GM21528 (cell line): ENCODE results near the gene SCIN.
"Not testable (repeated sequence)": the region's sequence is repeated elsewhere in the genome, so short reads cannot be mapped to it uniquely, and the experiment has no call there.

ENCODE experiments used
- ATAC-seq: cut with Tn5 transposase; IDR thresholded peaks from one replicate; pipeline ENCODE4 v1.9.1; 2021; ENCODE audit warnings: mild to moderate bottlenecking, moderate library complexity; ENCODE audit not compliant: unreplicated experiment, low FRiP score

Gene SCIN

GRCh38 chr7:12570534-12571461 lies at the start of gene SCIN:
TSS of gene SCIN (plus strand) at chr7:12570720. CDS start at chr7:12570787, 67 bp downstream.
- no peak for ATAC-seq

GRCh38 chr7:12524794-12525386 lies 45.6 kb upstream of the SCIN start:
- peak; percentile 67 for ATAC-seq

GRCh38 chr7:12526693-12527092 lies 43.8 kb upstream of the SCIN start:
- ATAC-seq: not testable (repeated sequence)

GRCh38 chr7:12527670-12528069 lies 42.9 kb upstream of the SCIN start:
- ATAC-seq: not testable (repeated sequence)

GRCh38 chr7:12529971-12530710 lies 40.4 kb upstream of the SCIN start:
- ATAC-seq: no peak

GRCh38 chr7:12531784-12532183 lies 38.7 kb upstream of the SCIN start:
- ATAC-seq: no peak

GRCh38 chr7:12534046-12534445 lies 36.5 kb upstream of the SCIN start:
- no peak for ATAC-seq

- ATAC-seq: no peak
Measured at GRCh38 chr7:12539681-12540080, 30.8 kb upstream of the SCIN start.

GRCh38 chr7:12540850-12541249 lies 29.7 kb upstream of the SCIN start:
- ATAC-seq: no peak

- ATAC-seq: no peak
Measured at GRCh38 chr7:12543586-12543985, 26.9 kb upstream of the SCIN start.

- ATAC-seq: no peak
Measured at GRCh38 chr7:12549106-12549505, 21.4 kb upstream of the SCIN start.

GRCh38 chr7:12550956-12551355 lies 19.6 kb upstream of the SCIN start:
- ATAC-seq: no peak

- no peak for ATAC-seq
Measured at GRCh38 chr7:12552876-12553275, 17.6 kb upstream of the SCIN start.

- no peak for ATAC-seq
Measured at GRCh38 chr7:12553416-12553815, 17.1 kb upstream of the SCIN start.

GRCh38 chr7:12554351-12554750 lies 16.2 kb upstream of the SCIN start:
- no peak for ATAC-seq

GRCh38 chr7:12554872-12555271 lies 15.6 kb upstream of the SCIN start:
- ATAC-seq: no peak

GRCh38 chr7:12555695-12556094 lies 14.8 kb upstream of the SCIN start:
- not testable (repeated sequence) for ATAC-seq

- not testable (repeated sequence) for ATAC-seq
Measured at GRCh38 chr7:12556139-12556792, 14.3 kb upstream of the SCIN start.

GRCh38 chr7:12557282-12557681 lies 13.2 kb upstream of the SCIN start:
- no peak for ATAC-seq

GRCh38 chr7:12564996-12565764 lies 5.3 kb upstream of the SCIN start:
- ATAC-seq: no peak
